Esophagus muscularis mucosa (tissue), 3 donors: ENCODE results near the gene UEVLD.

Source experiments
- POLR2A ChIP-seq: fragments of 450-650 bp; IDR thresholded peaks from one replicate; pipeline ENCODE4 v1.6.1; 2017; ENCODE audit warnings: antibody characterized with exemption, moderate library complexity, mild to moderate bottlenecking, low read depth
- POLR2AphosphoS5 ChIP-seq, 2 donors: sonication (generic); formaldehyde crosslinking; IDR thresholded peaks; one replicate each; pipeline ENCODE4 v1.6.1; 2017; ENCODE audit warnings: antibody characterized with exemption in 2 of 2
- TF ChIP-seq, protein P1 (sequence below), 3 experiments: fragments of 200-600 bp in 2 of 3; fragments of 450-650 bp in 1 of 3; sonication (generic) in 2 of 3; IDR thresholded peaks; one replicate each; pipeline ENCODE4 v1.5.1; 2017 to 2019; ENCODE audit warnings: antibody characterized with exemption in 3 of 3, mild to moderate bottlenecking in 2 of 3, moderate library complexity in 1 of 3

DNA sequence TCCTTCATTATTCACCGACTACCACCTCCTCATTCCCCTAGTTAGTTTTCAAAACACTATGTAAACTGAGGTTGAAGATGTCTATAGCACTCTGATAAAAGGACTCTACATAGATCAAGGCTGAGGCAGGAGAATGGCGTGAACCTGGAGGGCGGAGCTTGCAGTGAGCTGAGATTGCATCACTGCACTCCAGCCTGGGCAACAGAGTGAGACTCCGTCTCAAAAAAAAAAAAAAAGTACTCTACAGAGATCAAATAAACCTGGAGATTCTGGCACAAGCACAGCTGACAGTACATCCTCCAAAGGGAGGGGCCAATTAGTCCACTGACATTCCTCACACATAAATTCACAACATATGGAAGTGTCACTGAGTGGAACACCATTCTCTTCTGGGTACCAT, 92.8 kb downstream of the UEVLD start:
- TF ChIP-seq, protein P1, sequence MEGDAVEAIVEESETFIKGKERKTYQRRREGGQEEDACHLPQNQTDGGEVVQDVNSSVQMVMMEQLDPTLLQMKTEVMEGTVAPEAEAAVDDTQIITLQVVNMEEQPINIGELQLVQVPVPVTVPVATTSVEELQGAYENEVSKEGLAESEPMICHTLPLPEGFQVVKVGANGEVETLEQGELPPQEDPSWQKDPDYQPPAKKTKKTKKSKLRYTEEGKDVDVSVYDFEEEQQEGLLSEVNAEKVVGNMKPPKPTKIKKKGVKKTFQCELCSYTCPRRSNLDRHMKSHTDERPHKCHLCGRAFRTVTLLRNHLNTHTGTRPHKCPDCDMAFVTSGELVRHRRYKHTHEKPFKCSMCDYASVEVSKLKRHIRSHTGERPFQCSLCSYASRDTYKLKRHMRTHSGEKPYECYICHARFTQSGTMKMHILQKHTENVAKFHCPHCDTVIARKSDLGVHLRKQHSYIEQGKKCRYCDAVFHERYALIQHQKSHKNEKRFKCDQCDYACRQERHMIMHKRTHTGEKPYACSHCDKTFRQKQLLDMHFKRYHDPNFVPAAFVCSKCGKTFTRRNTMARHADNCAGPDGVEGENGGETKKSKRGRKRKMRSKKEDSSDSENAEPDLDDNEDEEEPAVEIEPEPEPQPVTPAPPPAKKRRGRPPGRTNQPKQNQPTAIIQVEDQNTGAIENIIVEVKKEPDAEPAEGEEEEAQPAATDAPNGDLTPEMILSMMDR (IDR thresholded peaks at IDR 0.05): no peak
- TF ChIP-seq POLR2A (no peak), POLR2AphosphoS5 (IDR thresholded peaks at IDR 0.05) (no peak)
